GM03348 (cell line): ENCODE results near the gene CROCC2.

Source experiments
- DNase-seq: peaks from one replicate; pipeline ENCODE4 v3.0.0; 2012; ENCODE audit warnings: low spot score

The CROCC2 gene

GRCh38 chr2:240921311-240921994, 15.3 kb downstream of the CROCC2 start:
- DNase-seq, result peak; percentile 96

GRCh38 chr2:240921995-240922244, 15.8 kb downstream of the CROCC2 start:
- DNase-seq, result no peak

DNA sequence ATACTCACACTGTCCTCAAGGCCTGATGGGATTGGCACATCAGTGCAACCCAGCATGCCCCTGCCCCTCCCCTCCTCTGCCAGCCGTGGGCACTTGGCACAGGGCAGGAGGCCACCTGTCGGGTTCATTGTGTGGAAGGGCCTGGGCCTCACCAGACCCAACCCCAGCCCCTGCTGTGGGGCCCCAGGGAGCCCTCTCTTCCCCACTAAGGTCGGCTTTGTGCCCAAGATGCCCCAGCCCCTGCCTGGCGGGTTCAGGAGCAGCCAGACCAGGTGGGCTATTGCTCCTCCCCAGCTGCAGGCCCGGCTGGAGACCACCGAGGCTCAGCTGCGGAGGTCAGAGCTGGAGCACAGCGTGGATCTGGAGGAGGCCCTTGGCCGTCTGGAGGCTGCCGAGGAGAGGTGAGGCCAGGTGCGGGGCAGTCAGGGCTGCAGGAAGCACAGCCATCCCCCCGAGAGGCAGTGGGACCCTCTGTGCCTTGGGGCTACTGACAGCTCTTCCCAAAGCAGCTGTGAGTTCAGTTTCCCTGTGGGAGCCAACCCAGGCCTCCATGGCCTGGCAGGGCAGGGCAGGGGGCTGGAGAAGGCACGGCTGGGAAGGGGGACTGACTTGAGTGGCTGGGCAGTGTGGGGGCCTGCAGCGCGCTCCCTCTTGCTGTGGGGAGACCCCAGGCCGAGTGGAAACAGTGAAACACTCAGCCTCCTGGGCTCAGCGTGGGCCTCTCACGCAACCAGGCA, 16.3 kb downstream of the CROCC2 start:
- DNase-seq, result no peak

DNA sequence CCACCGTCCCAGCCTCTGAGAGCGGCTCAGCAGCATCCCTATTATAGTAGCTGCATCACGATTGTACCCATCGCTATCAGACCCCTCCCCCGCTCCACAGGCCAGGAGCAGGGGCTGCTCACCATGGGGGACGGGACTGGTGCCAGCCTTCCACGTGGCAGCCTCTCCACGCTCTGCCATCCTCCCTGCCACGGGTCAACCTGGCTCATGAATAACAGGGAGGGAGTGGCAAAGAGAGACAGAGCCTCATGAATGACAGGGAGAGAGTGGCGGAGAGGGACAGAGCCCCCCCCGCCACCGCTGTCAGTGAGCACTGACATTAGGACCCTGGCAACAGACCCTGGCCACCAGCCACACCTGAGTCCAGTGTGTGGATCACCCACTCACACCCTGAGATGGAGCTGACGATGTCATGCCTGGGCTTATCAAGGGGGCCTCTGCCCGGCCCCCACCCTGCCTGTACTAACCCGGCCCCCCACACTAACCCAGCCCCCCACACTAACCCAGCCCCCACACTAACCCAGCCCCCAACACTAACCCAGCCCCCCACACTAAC, 16.9 kb downstream of the CROCC2 start:
- no peak for DNase-seq

- DNase-seq, result no peak
Measured at GRCh38 chr2:240925191-240925567, 19.0 kb downstream of the CROCC2 start.

GRCh38 chr2:240925568-240926515, 19.7 kb downstream of the CROCC2 start:
- no peak for DNase-seq

- DNase-seq, result no peak
Measured at GRCh38 chr2:240926516-240927389, 20.6 kb downstream of the CROCC2 start.

- no peak for DNase-seq
Measured at GRCh38 chr2:240927390-240927781, 21.2 kb downstream of the CROCC2 start.

- DNase-seq, result no peak
Measured at GRCh38 chr2:240928476-240929363, 22.6 kb downstream of the CROCC2 start.

DNA sequence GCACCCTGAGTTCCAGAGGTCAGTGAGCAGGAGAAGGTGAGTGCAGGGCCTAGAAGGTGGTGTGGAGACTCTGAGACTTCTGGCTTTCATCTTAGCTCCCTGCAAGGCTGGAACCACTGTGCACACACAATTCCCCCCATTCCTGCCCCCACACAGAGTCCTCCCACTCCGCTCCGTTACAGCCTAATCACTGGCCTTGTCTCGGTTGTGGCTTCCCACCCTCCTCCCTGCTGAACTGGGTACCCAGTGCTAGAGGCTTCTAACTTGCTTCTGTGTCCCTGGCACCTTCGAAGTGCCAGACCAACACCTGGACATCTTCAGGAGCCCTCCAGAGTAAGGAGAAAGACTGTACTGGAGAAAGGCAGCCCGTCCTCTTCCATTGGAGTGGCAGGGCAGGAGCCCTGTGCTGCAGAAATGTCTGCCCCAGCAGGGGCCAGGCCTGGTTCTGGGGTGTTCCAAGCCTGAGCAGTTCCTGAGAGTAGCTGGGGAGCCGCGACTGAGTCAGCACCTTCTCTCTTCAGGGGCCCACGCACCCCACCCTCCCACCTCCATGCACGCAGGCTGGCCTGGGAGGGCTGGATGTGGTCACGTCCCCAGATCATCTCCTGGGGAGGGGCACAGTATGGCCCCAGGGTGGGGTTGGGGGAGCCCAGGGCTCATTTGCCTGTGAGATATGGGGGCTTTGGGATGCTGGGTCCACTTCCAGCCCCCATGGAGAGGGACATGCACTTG, 23.4 kb downstream of the CROCC2 start:
- DNase-seq, result no peak

DNA sequence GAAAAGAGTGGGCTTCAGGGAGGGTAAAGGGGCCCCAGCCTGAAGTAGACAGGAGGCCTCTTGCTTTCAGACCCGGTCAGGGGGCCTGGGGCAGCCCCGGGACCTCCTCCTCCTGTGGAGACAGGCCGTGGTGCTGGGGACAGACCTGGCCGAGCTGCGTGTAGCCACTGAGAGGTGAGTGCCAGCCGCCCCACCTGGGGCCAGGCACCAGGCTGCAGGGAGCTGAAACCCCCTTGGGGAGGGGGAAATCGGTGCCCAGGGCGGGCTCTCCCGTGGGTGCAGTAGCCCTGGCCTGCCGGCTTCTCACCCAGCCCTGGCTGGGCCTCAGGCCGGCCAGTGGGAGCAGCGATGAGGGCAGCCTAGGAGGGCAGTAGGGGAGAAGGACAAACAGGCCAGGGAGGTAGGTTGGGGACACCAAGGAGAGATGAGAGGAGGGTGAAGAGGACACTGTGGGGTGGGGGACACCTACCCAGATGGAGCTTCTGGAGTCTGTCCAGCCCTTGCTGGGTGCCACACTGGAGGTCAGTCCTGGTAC, 24.0 kb downstream of the CROCC2 start:
- DNase-seq, result no peak

- DNase-seq, result no peak
Measured at GRCh38 chr2:240930631-240931318, 24.6 kb downstream of the CROCC2 start.

- no peak for DNase-seq
Measured at GRCh38 chr2:240931319-240931949, 25.3 kb downstream of the CROCC2 start.

DNA sequence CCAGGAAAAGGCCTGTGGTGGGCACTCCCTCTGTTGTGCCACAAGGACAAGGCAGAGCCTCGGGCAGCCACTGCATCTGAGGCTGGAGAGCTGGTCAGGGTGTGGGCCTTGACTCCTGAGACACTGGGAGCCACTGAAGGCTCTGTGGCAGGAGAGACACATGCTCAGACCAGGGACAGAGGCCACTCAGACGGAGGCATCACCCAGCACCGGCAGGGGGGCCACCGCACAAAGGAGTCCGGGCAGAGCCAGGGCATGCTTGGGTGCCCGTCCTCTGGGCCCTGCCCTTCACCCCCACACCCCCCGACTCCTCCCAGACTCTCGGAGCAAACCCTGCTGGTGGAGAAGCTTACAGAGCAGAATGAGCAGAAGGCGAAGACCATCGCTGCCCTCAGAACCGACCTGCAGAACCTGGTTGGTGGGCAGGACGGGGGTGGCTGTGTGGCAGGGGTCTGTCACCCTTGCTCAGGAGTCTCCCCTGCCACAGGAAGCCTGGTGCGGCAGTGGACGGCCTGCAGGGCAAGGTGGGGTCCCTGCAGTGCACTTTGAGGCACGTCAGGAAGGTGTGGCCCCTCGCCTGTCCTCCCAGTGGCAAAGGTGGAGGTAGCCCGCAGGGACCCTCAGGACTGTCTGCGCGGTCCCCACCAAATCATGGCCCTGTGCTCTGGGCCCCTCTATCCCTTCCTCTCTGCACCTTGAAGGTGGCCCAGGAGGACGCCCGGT, 26.0 kb downstream of the CROCC2 start:
- DNase-seq, result no peak

- no peak for DNase-seq
Measured at GRCh38 chr2:240932724-240933047, 26.6 kb downstream of the CROCC2 start.

- DNase-seq, result no peak
Measured at GRCh38 chr2:240933048-240933965, 27.2 kb downstream of the CROCC2 start.
